Loucy (cell line): Measurements from ENCODE around the gene FAHD2B.
"Not testable (repeated sequence)": the region's sequence is repeated elsewhere in the genome, so short reads cannot be mapped to it uniquely, and the experiment has no call there.

Source experiments
- CTCF ChIP-seq: fragments of 200-600 bp; sonication (generic); conservative IDR thresholded peaks from 2 replicates; pipeline ENCODE4 v1.5.1; 2014; ENCODE audit warnings: mild to moderate bottlenecking, antibody characterized with exemption, low read length
- EZH2phosphoT487 ChIP-seq: fragments of 200-600 bp; IDR thresholded peaks from 2 replicates; pipeline ENCODE4 v1.6.1; 2018; ENCODE audit warnings: antibody characterized with exemption, mild to moderate bottlenecking, moderate library complexity, borderline replicate concordance

- not testable (repeated sequence) for TF ChIP-seq CTCF, EZH2phosphoT487
These were observed 48.0 kb downstream of the FAHD2B start for GRCh38 chr2:97046676-97047075.
